Measurements from ENCODE around the gene SCML1.
A peak's percentile ranks its signal among the peaks of the same experiment; 100 is the strongest.

The SCML1 gene

GRCh38 chrX:17736856-17737709 lies at the start of gene SCML1:
SCML1 (plus strand) TSS chrX:17737493; CDS start chrX:17744187, 6,694 bp downstream.
- DNase-seq: peak; percentile 91

- no peak for DNase-seq
These were observed 49.6 kb upstream of the SCML1 start for GRCh38 chrX:17687648-17688047.

GRCh38 chrX:17689971-17690409 lies 47.3 kb upstream of the SCML1 start:
- DNase-seq: peak; percentile 47

GRCh38 chrX:17692709-17693346 lies 44.5 kb upstream of the SCML1 start:
- no peak for DNase-seq

- peak; percentile 45 for DNase-seq
These were observed 40.1 kb upstream of the SCML1 start for GRCh38 chrX:17697191-17697590.

GRCh38 chrX:17700976-17701375 lies 36.3 kb upstream of the SCML1 start:
- DNase-seq: no peak

GRCh38 chrX:17703201-17703600 lies 34.1 kb upstream of the SCML1 start:
- no peak for DNase-seq

- DNase-seq: no peak
These were observed 32.1 kb upstream of the SCML1 start for GRCh38 chrX:17705211-17705610.

GRCh38 chrX:17706676-17707075 lies 30.6 kb upstream of the SCML1 start:
- DNase-seq: no peak

GRCh38 chrX:17707731-17708130 lies 29.6 kb upstream of the SCML1 start:
- no peak for DNase-seq

GRCh38 chrX:17710871-17711301 lies 26.4 kb upstream of the SCML1 start:
- DNase-seq: no peak

GRCh38 chrX:17713288-17713687 lies 24.0 kb upstream of the SCML1 start:
- no peak for DNase-seq

GRCh38 chrX:17718649-17719165 lies 18.6 kb upstream of the SCML1 start:
- no peak for DNase-seq

GRCh38 chrX:17719711-17720110 lies 17.6 kb upstream of the SCML1 start:
- DNase-seq: no peak

- no peak for DNase-seq
These were observed 15.6 kb upstream of the SCML1 start for GRCh38 chrX:17721715-17722114.

GRCh38 chrX:17725181-17725580 lies 12.1 kb upstream of the SCML1 start:
- no peak for DNase-seq

- DNase-seq: no peak
These were observed 5.0 kb upstream of the SCML1 start for GRCh38 chrX:17732138-17732783.

- no peak for DNase-seq
These were observed 1.9 kb upstream of the SCML1 start for GRCh38 chrX:17735406-17735805.

GRCh38 chrX:17736478-17736855 lies 826 bp upstream of the SCML1 start:
- no peak for DNase-seq

- no peak for DNase-seq
These were observed 355 bp downstream of the SCML1 start for GRCh38 chrX:17737710-17737985.

- DNase-seq: no peak
These were observed 857 bp downstream of the SCML1 start for GRCh38 chrX:17737986-17738713.

- no peak for DNase-seq
These were observed 1.6 kb downstream of the SCML1 start for GRCh38 chrX:17738737-17739535.
